HG02798 (cell line): ENCODE data around the gene KNCN.

Experiments used
- ATAC-seq: cut with Tn5 transposase; IDR thresholded peaks from one replicate; pipeline ENCODE4 v1.9.1; 2021; ENCODE audit warnings: mild to moderate bottlenecking; ENCODE audit not compliant: unreplicated experiment, poor library complexity

Gene KNCN

GRCh38 chr1:46569884-46570725 lies 18.7 kb upstream of the KNCN start:
- ATAC-seq, result no peak

GRCh38 chr1:46569116-46569515 lies 17.7 kb upstream of the KNCN start:
- ATAC-seq, result no peak

- ATAC-seq, result no peak
These were observed 17.0 kb upstream of the KNCN start for GRCh38 chr1:46568461-46568891.

- ATAC-seq, result no peak
These were observed 11.9 kb upstream of the KNCN start for GRCh38 chr1:46563341-46563740.

GRCh38 chr1:46562498-46562897 lies 11.1 kb upstream of the KNCN start:
- no peak for ATAC-seq

GRCh38 chr1:46558966-46559365 lies 7.5 kb upstream of the KNCN start:
- ATAC-seq, result no peak

- ATAC-seq, result no peak
These were observed 6.9 kb upstream of the KNCN start for GRCh38 chr1:46558141-46558963.

- no peak for ATAC-seq
These were observed 6.0 kb upstream of the KNCN start for GRCh38 chr1:46557403-46557802.

- no peak for ATAC-seq
These were observed 5.4 kb upstream of the KNCN start for GRCh38 chr1:46556822-46557221.

- no peak for ATAC-seq
These were observed 4.6 kb upstream of the KNCN start for GRCh38 chr1:46555826-46556619.

GRCh38 chr1:46554597-46555381 lies 3.3 kb upstream of the KNCN start:
- no peak for ATAC-seq

GRCh38 chr1:46554236-46554596 lies 2.8 kb upstream of the KNCN start:
- no peak for ATAC-seq

GRCh38 chr1:46553506-46553905 lies 2.1 kb upstream of the KNCN start:
- no peak for ATAC-seq

- ATAC-seq, result no peak
These were observed 1.1 kb upstream of the KNCN start for GRCh38 chr1:46552357-46553237.

GRCh38 chr1:46550751-46551231 lies 656 bp downstream of the KNCN start:
- no peak for ATAC-seq

GRCh38 chr1:46549697-46550681 lies 1.5 kb downstream of the KNCN start:
- ATAC-seq, result no peak

- ATAC-seq, result no peak
These were observed 3.7 kb downstream of the KNCN start for GRCh38 chr1:46547481-46548383.
